NCI-H345 treated with DMSO at 0.1 percent for 48 hours (cell line): Measurements from ENCODE around the gene TARS3.
A peak's percentile ranks its signal among the peaks of the same experiment; 100 is the strongest.
"Not testable (repeated sequence)": the region's sequence is repeated elsewhere in the genome, so short reads cannot be mapped to it uniquely, and the experiment has no call there.

Experiments
- DNase-seq: peaks from one replicate; lab custom pipeline; 2025; ENCODE audit not compliant: unreplicated experiment; lab: John Stamatoyannopoulos, UW

Gene TARS3

GRCh38 chr15:101657171-101657570 is 67.1 kb downstream of the TARS3 start:
- no peak for DNase-seq

GRCh38 chr15:101654624-101655337 is 69.5 kb downstream of the TARS3 start:
- DNase-seq = not testable (repeated sequence)

- DNase-seq = no peak
These were observed 70.1 kb downstream of the TARS3 start for GRCh38 chr15:101654171-101654570.

GRCh38 chr15:101652786-101653430 is 71.4 kb downstream of the TARS3 start:
- no peak for DNase-seq

GRCh38 chr15:101652098-101652785 is 72.0 kb downstream of the TARS3 start, which contains the start of gene TM2D3:
TSS of gene TM2D3 (minus strand) at chr15:101652381. CDS start at chr15:101652361, 20 bp downstream.
- DNase-seq = peak; percentile 59

- no peak for DNase-seq
These were observed 72.6 kb downstream of the TARS3 start for GRCh38 chr15:101651554-101652097.

GRCh38 chr15:101650145-101650544 is 74.1 kb downstream of the TARS3 start:
- no peak for DNase-seq

- no peak for DNase-seq
These were observed 75.9 kb downstream of the TARS3 start for GRCh38 chr15:101648356-101648755.

GRCh38 chr15:101647251-101647650 is 77.0 kb downstream of the TARS3 start:
- no peak for DNase-seq

- DNase-seq = no peak
These were observed 77.6 kb downstream of the TARS3 start for GRCh38 chr15:101646672-101647071.

- no peak for DNase-seq
These were observed 81.9 kb downstream of the TARS3 start for GRCh38 chr15:101642361-101642760.

GRCh38 chr15:101641894-101642293 is 82.4 kb downstream of the TARS3 start:
- DNase-seq = no peak

GRCh38 chr15:101641129-101641764 is 83.0 kb downstream of the TARS3 start:
- DNase-seq = peak; percentile 18

GRCh38 chr15:101639667-101640066 is 84.6 kb downstream of the TARS3 start:
- DNase-seq = no peak

- DNase-seq = no peak
These were observed 86.4 kb downstream of the TARS3 start for GRCh38 chr15:101637919-101638318.

GRCh38 chr15:101637516-101637915 is 86.8 kb downstream of the TARS3 start:
- no peak for DNase-seq

- no peak for DNase-seq
These were observed 87.2 kb downstream of the TARS3 start for GRCh38 chr15:101637038-101637437.

GRCh38 chr15:101635944-101636727 is 88.1 kb downstream of the TARS3 start:
- DNase-seq = no peak

- no peak for DNase-seq
These were observed 90.9 kb downstream of the TARS3 start for GRCh38 chr15:101633356-101633755.

GRCh38 chr15:101626729-101627128 is 97.5 kb downstream of the TARS3 start:
- not testable (repeated sequence) for DNase-seq
